ENCODE results near the gene DOCK10.
"Not testable (repeated sequence)": the region's sequence is repeated elsewhere in the genome, so short reads cannot be mapped to it uniquely, and the experiment has no call there.

DOCK10 gene

GRCh38 chr2:224925810-224926100 is 116.5 kb downstream of the DOCK10 start:
- TF ChIP-seq CTCF (IDR thresholded peaks at IDR 0.05; ENCODE audit: insufficient read depth, low read depth, low read length, missing control alignments) = no peak
- DNase-seq (ENCODE audit: low read depth) = peak; percentile 16
- no peak overlapping the region for H3K4me3 ChIP-seq (ENCODE audit: low read length)

GRCh38 chr2:224925061-224925809 is 117.0 kb downstream of the DOCK10 start:
- H3K4me3 ChIP-seq (ENCODE audit: low read length) = no peak overlapping the region
- no peak for TF ChIP-seq CTCF (IDR thresholded peaks at IDR 0.05; ENCODE audit: insufficient read depth, low read depth, low read length, missing control alignments)
- DNase-seq (ENCODE audit: low read depth) = no peak

GRCh38 chr2:224924631-224925030 is 117.6 kb downstream of the DOCK10 start:
- H3K4me3 ChIP-seq (ENCODE audit: low read length) = no peak overlapping the region
- TF ChIP-seq CTCF (IDR thresholded peaks at IDR 0.05; ENCODE audit: insufficient read depth, low read depth, low read length, missing control alignments) = no peak
- no peak for DNase-seq (ENCODE audit: low read depth)

GRCh38 chr2:224922142-224922727 is 120.0 kb downstream of the DOCK10 start:
- no peak for DNase-seq (ENCODE audit: low read depth)
- H3K4me3 ChIP-seq (ENCODE audit: low read length) = no peak overlapping the region
- no peak for TF ChIP-seq CTCF (IDR thresholded peaks at IDR 0.05; ENCODE audit: insufficient read depth, low read depth, low read length, missing control alignments)

GRCh38 chr2:224919472-224920110 is 122.7 kb downstream of the DOCK10 start:
- no peak for TF ChIP-seq CTCF (IDR thresholded peaks at IDR 0.05; ENCODE audit: insufficient read depth, low read depth, low read length, missing control alignments)
- DNase-seq (ENCODE audit: low read depth) = no peak
- no peak overlapping the region for H3K4me3 ChIP-seq (ENCODE audit: low read length)

GRCh38 chr2:224918626-224919471 is 123.4 kb downstream of the DOCK10 start:
- H3K4me3 ChIP-seq (ENCODE audit: low read length) = no peak overlapping the region
- TF ChIP-seq CTCF (IDR thresholded peaks at IDR 0.05; ENCODE audit: insufficient read depth, low read depth, low read length, missing control alignments) = no peak
- no peak for DNase-seq (ENCODE audit: low read depth)

- DNase-seq (ENCODE audit: low read depth); H3K4me3 ChIP-seq (ENCODE audit: low read length): not testable (repeated sequence)
Observed at GRCh38 chr2:224917246-224917645, 125.0 kb downstream of the DOCK10 start.

Data from epithelial cell of esophagus (primary cell).